ENCODE data around the gene MYADML2. TPM values are rescaled to one million over a fixed set of nuclear protein-coding genes. Genes with fewer than 3 reads are reported as not detected.

The MYADML2 gene
- total RNA-seq, 1 experiment from 2014 or later: 0.22 TPM

DNA sequence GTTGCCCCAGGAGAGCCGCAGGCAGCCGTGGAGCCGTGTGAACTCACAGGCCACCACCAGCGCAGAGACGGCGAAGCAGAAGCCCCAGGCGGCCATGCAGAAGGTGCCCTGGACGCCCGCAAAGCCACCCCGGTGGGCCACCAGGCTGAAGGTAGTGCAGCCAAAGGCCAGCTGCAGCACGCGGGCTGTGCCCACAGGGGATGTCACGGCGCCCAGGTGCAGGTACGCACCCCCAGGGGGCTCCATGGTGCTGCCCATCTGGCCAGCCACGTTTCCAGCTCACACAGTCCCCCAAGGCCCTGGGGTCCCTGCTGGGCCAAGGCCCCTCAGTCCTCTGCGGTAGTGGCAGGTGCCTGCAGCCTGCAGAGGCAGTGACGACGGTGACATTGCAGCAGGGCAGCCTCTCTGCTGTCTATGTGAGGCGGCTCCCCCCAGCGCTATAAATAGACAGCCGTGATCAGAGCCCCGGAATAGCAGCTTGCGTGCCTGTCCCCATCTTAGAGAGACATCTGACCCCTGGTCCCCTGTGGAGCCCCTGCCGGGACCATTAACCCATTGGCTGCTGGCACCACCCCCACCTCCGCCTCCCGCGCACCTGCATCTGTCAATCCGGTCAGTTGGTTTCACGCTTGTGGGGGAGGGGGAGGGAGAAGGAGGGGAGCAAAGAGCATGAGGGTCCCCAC is 5.4 kb downstream of the MYADML2 start:
- Histone ChIP-seq H2BK15ac (ENCODE audit: low read depth, low read length) (no peak overlapping the region), H3K56ac (ENCODE audit: insufficient read length, low read depth, low read length) (no peak overlapping the region), H3K23me2 (ENCODE audit: insufficient read length, low read depth, low read length, poor library complexity, severe bottlenecking) (peaks cover 4% of the 10 kb centered on the region), H3K4me1 (ENCODE audit: insufficient read depth, low read length) (no peaks in the 10 kb centered on the region; the same call in 1 of the 2 replicates), H3K9me3 (ENCODE audit: control insufficient read depth, low read depth, low read length) (no peaks in the 10 kb centered on the region), H2AK5ac (ENCODE audit: insufficient read length, low read length) (no peak overlapping the region), H4K5ac (ENCODE audit: insufficient read length, low read depth, low read length) (no peak overlapping the region), H2AFZ (ENCODE audit: low read length) (no peak overlapping the region), H3K4me2 (ENCODE audit: insufficient read depth, insufficient read length, low read length) (peak overlapping the region; percentile 17), H3K14ac (ENCODE audit: insufficient read depth, low read length) (no peak overlapping the region), H2BK120ac (ENCODE audit: low read depth, low read length, poor library complexity, severe bottlenecking) (no peak overlapping the region), H2BK12ac (ENCODE audit: insufficient read length, low read depth, low read length) (no peak overlapping the region), H4K20me1 (ENCODE audit: control insufficient read depth, insufficient read depth, insufficient read length) (no peaks in the 10 kb centered on the region), H3K18ac (ENCODE audit: insufficient read length, low read depth, low read length) (no peak overlapping the region), H3K4ac (ENCODE audit: low read depth, low read length) (no peak overlapping the region), H3K79me2 (ENCODE audit: insufficient read depth, low read length) (peaks cover under 1% of the 10 kb centered on the region; the same call in 1 of the 2 replicates), H3K79me1 (ENCODE audit: insufficient read depth, low read depth, low read length, poor library complexity, severe bottlenecking) (no peaks in the 10 kb centered on the region), H4K91ac (ENCODE audit: insufficient read length, low read depth, low read length) (no peak overlapping the region), H3K9ac (ENCODE audit: extremely low read depth, insufficient read length, low read length) (no peak overlapping the region), H2BK20ac (ENCODE audit: low read depth, low read length, poor library complexity, severe bottlenecking) (no peak overlapping the region), H3K27ac (ENCODE audit: insufficient read length, low read depth, low read length) (no peak overlapping the region), H3T11ph (ENCODE audit: low read length) (no peak overlapping the region), H3K27me3 (ENCODE audit: insufficient read depth, low read length) (no peaks in the 10 kb centered on the region), H2BK5ac (ENCODE audit: insufficient read length, low read length) (no peak overlapping the region), H4K8ac (replicated peaks; ENCODE audit: insufficient read length, low read depth, low read length) (no peak overlapping the region), H3K23ac (ENCODE audit: insufficient read length, low read depth, low read length) (no peak overlapping the region)
- H3K9me3 Mint-ChIP-seq: no peaks in the 10 kb centered on the region
- no peaks in the 10 kb centered on the region for H3K36me3 Mint-ChIP-seq (ENCODE audit: insufficient read depth in 1 of 3, low read depth in 3 of 3)
- DNase-seq: peak; percentile 66
- peaks cover 76% of the 10 kb centered on the region for H3K27me3 Mint-ChIP-seq (ENCODE audit: low read depth)
- H3K27ac Mint-ChIP-seq: no peak overlapping the region
- no CpG with 5 or more reads among the region's 30 CpGs for WGBS (ENCODE audit: extremely low coverage, insufficient read length, low lambda C conversion rate)
- H3K4me3 Mint-ChIP-seq: peak overlapping the region; percentile 24 to 42; a peak in 2 of 5 replicates
- H3K4me1 Mint-ChIP-seq: peaks cover 9 to 20% of the 10 kb centered on the region in 2 experiments
- TF ChIP-seq, protein P1, sequence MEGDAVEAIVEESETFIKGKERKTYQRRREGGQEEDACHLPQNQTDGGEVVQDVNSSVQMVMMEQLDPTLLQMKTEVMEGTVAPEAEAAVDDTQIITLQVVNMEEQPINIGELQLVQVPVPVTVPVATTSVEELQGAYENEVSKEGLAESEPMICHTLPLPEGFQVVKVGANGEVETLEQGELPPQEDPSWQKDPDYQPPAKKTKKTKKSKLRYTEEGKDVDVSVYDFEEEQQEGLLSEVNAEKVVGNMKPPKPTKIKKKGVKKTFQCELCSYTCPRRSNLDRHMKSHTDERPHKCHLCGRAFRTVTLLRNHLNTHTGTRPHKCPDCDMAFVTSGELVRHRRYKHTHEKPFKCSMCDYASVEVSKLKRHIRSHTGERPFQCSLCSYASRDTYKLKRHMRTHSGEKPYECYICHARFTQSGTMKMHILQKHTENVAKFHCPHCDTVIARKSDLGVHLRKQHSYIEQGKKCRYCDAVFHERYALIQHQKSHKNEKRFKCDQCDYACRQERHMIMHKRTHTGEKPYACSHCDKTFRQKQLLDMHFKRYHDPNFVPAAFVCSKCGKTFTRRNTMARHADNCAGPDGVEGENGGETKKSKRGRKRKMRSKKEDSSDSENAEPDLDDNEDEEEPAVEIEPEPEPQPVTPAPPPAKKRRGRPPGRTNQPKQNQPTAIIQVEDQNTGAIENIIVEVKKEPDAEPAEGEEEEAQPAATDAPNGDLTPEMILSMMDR (conservative IDR thresholded peaks at IDR 0.05): no peak

All from H9 (cell line).